ENCODE results near the gene LRRC14B. TPM values are rescaled to one million over a fixed set of nuclear protein-coding genes. Genes with fewer than 3 reads are reported as not detected.

The LRRC14B gene
- total and polyA plus RNA-seq, 2 of the 13 experiments (the other 11 are each of a cell fraction or from before 2014, with no cell fraction given): not detected

DNA sequence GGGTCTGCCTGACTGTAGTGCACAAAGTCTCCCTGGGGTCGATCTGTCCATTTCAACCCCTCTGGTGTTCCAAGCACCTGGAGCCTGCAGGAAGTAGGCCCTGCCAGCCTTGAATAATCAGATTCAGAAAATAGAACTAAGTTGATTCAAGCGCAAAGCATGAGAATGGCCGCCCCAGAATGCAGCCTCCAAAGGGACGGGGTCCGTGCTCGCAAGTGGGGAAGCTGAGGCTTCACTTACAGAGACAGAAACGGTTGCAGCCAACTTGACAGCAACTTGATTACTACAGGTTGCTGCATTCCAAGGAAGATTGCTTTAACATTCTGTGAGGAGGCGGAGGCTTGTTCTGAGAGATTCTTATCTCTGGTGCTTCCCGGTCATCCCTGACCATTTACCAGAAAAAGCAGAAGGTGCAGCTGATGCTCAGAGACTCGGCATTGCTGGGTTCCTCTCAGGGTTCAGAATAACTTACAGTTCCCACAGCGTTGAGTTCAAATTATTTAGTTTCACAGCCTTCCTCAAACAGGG lies 14.9 kb upstream of the LRRC14B start:
- Histone ChIP-seq H3K9me3 (ENCODE audit: low read length) (no peaks in the 10 kb centered on the region), H2AFZ (ENCODE audit: low read length) (no peak overlapping the region), H3K27ac (ENCODE audit: extremely low read length, insufficient read depth, low read length) (no peak overlapping the region), H3K79me2 (ENCODE audit: insufficient read depth, low read length) (no peaks in the 10 kb centered on the region), H3K27me3 (ENCODE audit: control insufficient read depth in 1 of 2, insufficient read depth in 2 of 2, low read length in 2 of 2) (peaks cover 3 to 56% of the 10 kb centered on the region in 2 experiments), H3K36me3 (replicated peaks in 1 of 2; ENCODE audit: control insufficient read depth in 1 of 2, insufficient read depth in 2 of 2, low read length in 2 of 2) (no peaks in the 10 kb centered on the region), H4K20me1 (ENCODE audit: insufficient read depth, low read length) (no peaks in the 10 kb centered on the region), H3K9ac (ENCODE audit: insufficient read depth, low read depth, low read length) (no peak overlapping the region), H3K4me2 (ENCODE audit: low read depth, low read length) (no peak overlapping the region), H3K4me3 (replicated peaks in 1 of 3; ENCODE audit: insufficient read depth in 1 of 3, low read depth in 2 of 3, low read length in 3 of 3) (no peak overlapping the region), H3K4me1 (ENCODE audit: insufficient read depth, low read length) (no peaks in the 10 kb centered on the region)
- 55% methylated on average over 11 of the region's 11 CpGs for WGBS (ENCODE audit: low lambda C conversion rate)
- CTCF ChIA-PET (ENCODE audit: low intra/inter-chr PET ratio, low total read pairs): no interaction called here
- FAIRE-seq (no peak), ATAC-seq (no peak), DNase-seq (ENCODE audit: low spot score) (no peak)
- no TSS peak for BruUV-seq (replicated peaks)
- POLR2A ChIA-PET: no interaction called here
- in situ Hi-C loops (cut with HindIII; ENCODE audit: extremely low pct_ligation_motif_present, low pct_unique_long_range_greater_than_20kb) (no loop called here), intact Hi-C loops (cut with micrococcal nuclease; ENCODE audit: unreplicated experiment) (no loop called here)
- TF ChIP-seq ZUFSP (CRISPR knock-in tag; IDR thresholded peaks at IDR 0.05; ENCODE audit: borderline replicate concordance) (no peak), EEA1 (CRISPR knock-in tag; IDR thresholded peaks at IDR 0.05; ENCODE audit: borderline replicate concordance) (no peak), E2F5 (CRISPR knock-in tag; conservative IDR thresholded peaks at IDR 0.05) (no peak), ZNF33B (CRISPR knock-in tag; IDR thresholded peaks at IDR 0.05) (no peak), HES4 (CRISPR knock-in tag; IDR thresholded peaks at IDR 0.05; ENCODE audit: borderline replicate concordance) (no peak), ISX (CRISPR knock-in tag; conservative IDR thresholded peaks at IDR 0.05) (no peak), SUZ12 (IDR thresholded peaks at IDR 0.05; ENCODE audit: low read depth, low read length) (no peak), ZNF460 (CRISPR knock-in tag; IDR thresholded peaks at IDR 0.05; ENCODE audit: borderline replicate concordance) (no peak), GZF1 (CRISPR knock-in tag; IDR thresholded peaks at IDR 0.05) (no peak), ZNF652 (CRISPR knock-in tag; IDR thresholded peaks at IDR 0.05; ENCODE audit: borderline replicate concordance, low read depth) (no peak), ZMAT3 (CRISPR knock-in tag; conservative IDR thresholded peaks at IDR 0.05) (no peak), SMAD1 (CRISPR knock-in tag; IDR thresholded peaks at IDR 0.05; ENCODE audit: borderline replicate concordance, low read depth) (no peak), MATR3 (CRISPR knock-in tag; IDR thresholded peaks at IDR 0.05) (no peak), POLR2AphosphoS2 (IDR thresholded peaks at IDR 0.05; ENCODE audit: low read depth, low read length) (no peak), HMGA1 (CRISPR knock-in tag; conservative IDR thresholded peaks at IDR 0.05) (no peak), ZFP36L1 (CRISPR knock-in tag; IDR thresholded peaks at IDR 0.05) (no peak)
- TF ChIP-seq, protein P1, sequence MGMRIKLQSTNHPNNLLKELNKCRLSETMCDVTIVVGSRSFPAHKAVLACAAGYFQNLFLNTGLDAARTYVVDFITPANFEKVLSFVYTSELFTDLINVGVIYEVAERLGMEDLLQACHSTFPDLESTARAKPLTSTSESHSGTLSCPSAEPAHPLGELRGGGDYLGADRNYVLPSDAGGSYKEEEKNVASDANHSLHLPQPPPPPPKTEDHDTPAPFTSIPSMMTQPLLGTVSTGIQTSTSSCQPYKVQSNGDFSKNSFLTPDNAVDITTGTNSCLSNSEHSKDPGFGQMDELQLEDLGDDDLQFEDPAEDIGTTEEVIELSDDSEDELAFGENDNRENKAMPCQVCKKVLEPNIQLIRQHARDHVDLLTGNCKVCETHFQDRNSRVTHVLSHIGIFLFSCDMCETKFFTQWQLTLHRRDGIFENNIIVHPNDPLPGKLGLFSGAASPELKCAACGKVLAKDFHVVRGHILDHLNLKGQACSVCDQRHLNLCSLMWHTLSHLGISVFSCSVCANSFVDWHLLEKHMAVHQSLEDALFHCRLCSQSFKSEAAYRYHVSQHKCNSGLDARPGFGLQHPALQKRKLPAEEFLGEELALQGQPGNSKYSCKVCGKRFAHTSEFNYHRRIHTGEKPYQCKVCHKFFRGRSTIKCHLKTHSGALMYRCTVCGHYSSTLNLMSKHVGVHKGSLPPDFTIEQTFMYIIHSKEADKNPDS (CRISPR knock-in tag; IDR thresholded peaks at IDR 0.05): no peak
- TF ChIP-seq, protein P2, sequence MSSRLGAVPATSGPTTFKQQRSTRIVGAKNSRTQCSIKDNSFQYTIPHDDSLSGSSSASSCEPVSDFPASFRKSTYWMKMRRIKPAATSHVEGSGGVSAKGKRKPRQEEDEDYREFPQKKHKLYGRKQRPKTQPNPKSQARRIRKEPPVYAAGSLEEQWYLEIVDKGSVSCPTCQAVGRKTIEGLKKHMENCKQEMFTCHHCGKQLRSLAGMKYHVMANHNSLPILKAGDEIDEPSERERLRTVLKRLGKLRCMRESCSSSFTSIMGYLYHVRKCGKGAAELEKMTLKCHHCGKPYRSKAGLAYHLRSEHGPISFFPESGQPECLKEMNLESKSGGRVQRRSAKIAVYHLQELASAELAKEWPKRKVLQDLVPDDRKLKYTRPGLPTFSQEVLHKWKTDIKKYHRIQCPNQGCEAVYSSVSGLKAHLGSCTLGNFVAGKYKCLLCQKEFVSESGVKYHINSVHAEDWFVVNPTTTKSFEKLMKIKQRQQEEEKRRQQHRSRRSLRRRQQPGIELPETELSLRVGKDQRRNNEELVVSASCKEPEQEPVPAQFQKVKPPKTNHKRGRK (CRISPR knock-in tag; IDR thresholded peaks at IDR 0.05): no peak
- TF ChIP-seq, protein P3, sequence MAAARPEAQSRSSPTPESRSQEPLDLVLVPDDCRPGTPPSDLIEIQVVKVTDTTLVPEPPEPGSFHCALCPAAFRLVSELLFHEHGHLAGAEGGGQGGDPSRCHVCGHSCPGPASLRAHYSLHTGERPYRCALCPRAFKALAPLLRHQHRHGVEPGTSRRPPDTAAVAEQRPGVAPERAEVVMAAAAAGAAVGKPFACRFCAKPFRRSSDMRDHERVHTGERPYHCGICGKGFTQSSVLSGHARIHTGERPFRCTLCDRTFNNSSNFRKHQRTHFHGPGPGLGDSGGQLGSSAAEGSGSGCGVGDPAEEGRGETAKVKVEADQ (CRISPR knock-in tag; IDR thresholded peaks at IDR 0.05; ENCODE audit: borderline replicate concordance): no peak
